ENCODE results near the gene MND1. TPM values are rescaled to one million over a fixed set of nuclear protein-coding genes. Genes with fewer than 3 reads are reported as not detected.

Gene MND1
- total and polyA plus RNA-seq, 2 donors (not counting 3 experiments of a cell fraction or from before 2014, with no cell fraction given) = 0.66 to 7.7 TPM

DNA sequence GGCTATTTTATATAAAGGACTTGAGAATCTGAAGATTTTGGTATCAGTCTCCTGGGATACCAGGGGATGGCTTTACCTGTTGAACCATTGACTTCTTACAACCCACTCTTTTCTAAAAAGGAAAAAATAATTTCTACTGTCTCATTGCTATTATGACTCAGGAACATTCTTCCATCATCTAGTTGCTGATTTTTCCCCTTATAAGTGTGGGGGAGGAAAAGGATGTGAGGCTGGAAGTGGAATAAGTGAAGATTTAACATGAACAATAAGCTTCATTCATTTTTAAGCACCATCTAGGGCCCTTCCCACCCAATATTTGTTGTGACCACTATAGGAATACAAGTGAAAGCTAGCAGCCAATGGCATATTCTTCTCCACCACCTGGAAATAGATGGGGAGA is 10.6 kb upstream of the MND1 start:
- no peaks in the 10 kb centered on the region for H3K4me1 ChIP-seq (ENCODE audit: control insufficient read depth, extremely low read depth, insufficient read depth, low read length)
- FAIRE-seq (no peak), DNase-seq (ENCODE audit: low read depth, low spot score) (no peak)
- H3K9me3 ChIP-seq (replicated peaks; ENCODE audit: control insufficient read depth, insufficient read depth, low read length) = no peaks in the 10 kb centered on the region
- dilution Hi-C loops (cut with MboI; ENCODE audit: extremely low pct_ligation_motif_present, low sequenced_read_pairs) (no loop called here), intact Hi-C loops (cut with micrococcal nuclease) (no loop called here)
- no peak overlapping the region for H3K4me2 ChIP-seq (ENCODE audit: insufficient read depth, low read length)
- H3K9me1 ChIP-seq (replicated peaks; ENCODE audit: control insufficient read depth, extremely low read depth, insufficient read depth, low read length) = no peaks in the 10 kb centered on the region
- H3K27me3 ChIP-seq (ENCODE audit: control insufficient read depth in 2 of 2, insufficient read depth in 2 of 2, low read length in 2 of 2) = no peaks in the 10 kb centered on the region
- no peak overlapping the region for H3K9ac ChIP-seq (replicated peaks; ENCODE audit: extremely low read depth, insufficient read depth, low read length)
- no TSS peak for BruUV-seq (replicated peaks)
- TF ChIP-seq EZH2 (IDR thresholded peaks at IDR 0.05; ENCODE audit: borderline replicate concordance, low read depth, low read length, severe bottlenecking) (no peak), POLR2A (IDR thresholded peaks at IDR 0.05; ENCODE audit: low read depth, low read length) (no peak), MYC (IDR thresholded peaks at IDR 0.05; ENCODE audit: low read depth, low read length) (no peak), JUN (IDR thresholded peaks at IDR 0.05; ENCODE audit: borderline replicate concordance, insufficient read depth, insufficient read length, low read depth) (no peak), POLR2AphosphoS5 (IDR thresholded peaks at IDR 0.05; ENCODE audit: insufficient read depth, low read depth, low read length) (no peak), FOS (IDR thresholded peaks at IDR 0.05; ENCODE audit: borderline replicate concordance, insufficient read depth, low read length) (no peak), GATA2 (IDR thresholded peaks at IDR 0.05; ENCODE audit: insufficient read depth, insufficient read length, low read depth, low read length) (no peak)
- TF ChIP-seq, protein P1, sequence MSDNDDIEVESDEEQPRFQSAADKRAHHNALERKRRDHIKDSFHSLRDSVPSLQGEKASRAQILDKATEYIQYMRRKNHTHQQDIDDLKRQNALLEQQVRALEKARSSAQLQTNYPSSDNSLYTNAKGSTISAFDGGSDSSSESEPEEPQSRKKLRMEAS (IDR thresholded peaks at IDR 0.05; ENCODE audit: insufficient read depth, insufficient read length) = no peak
- TF ChIP-seq, protein P2, sequence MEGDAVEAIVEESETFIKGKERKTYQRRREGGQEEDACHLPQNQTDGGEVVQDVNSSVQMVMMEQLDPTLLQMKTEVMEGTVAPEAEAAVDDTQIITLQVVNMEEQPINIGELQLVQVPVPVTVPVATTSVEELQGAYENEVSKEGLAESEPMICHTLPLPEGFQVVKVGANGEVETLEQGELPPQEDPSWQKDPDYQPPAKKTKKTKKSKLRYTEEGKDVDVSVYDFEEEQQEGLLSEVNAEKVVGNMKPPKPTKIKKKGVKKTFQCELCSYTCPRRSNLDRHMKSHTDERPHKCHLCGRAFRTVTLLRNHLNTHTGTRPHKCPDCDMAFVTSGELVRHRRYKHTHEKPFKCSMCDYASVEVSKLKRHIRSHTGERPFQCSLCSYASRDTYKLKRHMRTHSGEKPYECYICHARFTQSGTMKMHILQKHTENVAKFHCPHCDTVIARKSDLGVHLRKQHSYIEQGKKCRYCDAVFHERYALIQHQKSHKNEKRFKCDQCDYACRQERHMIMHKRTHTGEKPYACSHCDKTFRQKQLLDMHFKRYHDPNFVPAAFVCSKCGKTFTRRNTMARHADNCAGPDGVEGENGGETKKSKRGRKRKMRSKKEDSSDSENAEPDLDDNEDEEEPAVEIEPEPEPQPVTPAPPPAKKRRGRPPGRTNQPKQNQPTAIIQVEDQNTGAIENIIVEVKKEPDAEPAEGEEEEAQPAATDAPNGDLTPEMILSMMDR (IDR thresholded peaks at IDR 0.05; ENCODE audit: extremely low read depth in 1 of 2, insufficient read depth in 1 of 2, low read depth in 1 of 2, low read length in 2 of 2) = no peak
- no peaks in the 10 kb centered on the region for H3K79me2 ChIP-seq (ENCODE audit: control insufficient read depth, insufficient read depth, low read length)
- H3K36me3 ChIP-seq (ENCODE audit: control insufficient read depth in 2 of 2, extremely low read depth in 1 of 2, insufficient read depth in 2 of 2, low read length in 2 of 2) = no peaks in the 10 kb centered on the region
- POLR2A ChIA-PET = no interaction called here
- no peaks in the 10 kb centered on the region for H4K20me1 ChIP-seq (replicated peaks; ENCODE audit: control insufficient read depth, extremely low read depth, insufficient read depth, low read length)
- no peak overlapping the region for H2AFZ ChIP-seq (ENCODE audit: low read depth, low read length)
- CTCF ChIA-PET = no interaction called here
- no peak overlapping the region for H3K4me3 ChIP-seq (replicated peaks in 1 of 3; ENCODE audit: insufficient read depth in 1 of 3, low read depth in 1 of 3, low read length in 3 of 3)
- no peak overlapping the region for H3K27ac ChIP-seq (ENCODE audit: insufficient read depth, low read depth, low read length)

Data from endothelial cell of umbilical vein (primary cell).